GM19240 (cell line): ENCODE measurements around the gene SRGAP2B.
"Not testable (repeated sequence)": the region's sequence is repeated elsewhere in the genome, so short reads cannot be mapped to it uniquely, and the experiment has no call there.

Source experiments
- DNase-seq: peaks from one replicate; pipeline ENCODE4 v3.0.0; 2011; ENCODE audit warnings: low spot score; ENCODE audit not compliant: insufficient read length

SRGAP2B gene

GRCh38 chr1:144948390-144948789 lies 146.7 kb downstream of the SRGAP2B start:
- DNase-seq = not testable (repeated sequence)

DNA sequence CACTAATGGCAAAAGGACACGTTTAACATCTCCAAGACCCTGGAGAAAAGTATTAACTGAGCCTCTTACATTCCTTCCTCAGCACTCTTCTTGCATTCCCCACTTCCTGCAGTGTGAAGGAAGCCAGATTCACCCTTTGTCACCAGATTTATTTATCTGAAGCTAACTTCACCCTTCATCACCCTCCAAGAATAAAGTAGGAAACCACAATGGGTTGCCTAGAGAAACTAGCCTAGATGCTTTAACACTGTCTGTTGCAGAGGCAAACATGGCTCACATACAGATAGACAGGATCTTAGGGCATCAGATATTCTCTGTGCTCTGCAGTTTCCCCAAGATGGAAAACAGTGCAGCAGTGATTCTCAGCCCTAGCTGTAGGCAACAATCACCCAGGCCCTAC lies 147.6 kb downstream of the SRGAP2B start:
- DNase-seq = not testable (repeated sequence)

DNA sequence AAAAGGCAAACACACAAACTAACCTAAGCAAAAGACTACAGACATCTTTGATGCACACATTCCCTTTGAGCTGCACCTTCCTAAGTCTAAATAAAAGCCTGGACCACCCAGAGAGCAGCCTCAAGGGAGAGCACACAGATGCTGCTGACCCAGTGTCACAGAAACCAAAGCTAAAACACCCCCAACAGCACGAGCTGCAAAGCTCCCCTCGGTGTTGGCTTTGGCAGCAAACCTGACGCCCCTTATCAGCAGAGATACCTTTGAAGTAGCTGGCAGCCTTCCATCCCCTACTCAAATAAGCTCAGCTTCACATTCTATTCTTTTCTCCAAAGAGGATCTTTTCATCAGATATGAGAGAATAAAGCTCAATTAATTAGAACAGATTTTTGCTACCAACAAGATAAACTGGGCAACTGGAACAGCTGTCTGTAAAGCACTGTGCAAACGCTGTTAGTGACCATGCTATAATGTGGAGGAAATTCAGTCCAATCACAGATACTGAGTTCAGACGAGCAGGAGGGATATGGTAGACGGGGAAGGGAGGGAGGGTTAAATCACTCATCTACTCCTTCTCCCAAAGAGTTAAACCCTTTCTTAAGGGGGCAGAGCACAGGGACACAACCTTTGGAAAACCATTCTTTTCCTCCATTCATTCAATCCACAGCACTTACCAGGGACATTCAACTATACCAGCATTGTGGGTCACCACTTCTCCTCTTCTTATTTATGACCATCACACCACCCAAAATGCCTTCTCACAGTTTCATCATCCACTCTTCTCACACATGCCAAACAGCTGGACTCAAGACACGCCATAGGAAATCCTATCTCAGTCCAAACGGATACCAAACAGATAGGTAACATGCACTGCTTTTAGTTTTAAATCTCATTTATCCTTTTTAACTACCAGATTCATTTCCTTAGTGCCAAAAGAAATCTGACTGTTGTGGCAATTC lies 148.3 kb downstream of the SRGAP2B start:
- DNase-seq = not testable (repeated sequence)

GRCh38 chr1:144941710-144942109 lies 153.4 kb downstream of the SRGAP2B start:
- DNase-seq = not testable (repeated sequence)

GRCh38 chr1:144940054-144940453 lies 155.1 kb downstream of the SRGAP2B start:
- not testable (repeated sequence) for DNase-seq

DNA sequence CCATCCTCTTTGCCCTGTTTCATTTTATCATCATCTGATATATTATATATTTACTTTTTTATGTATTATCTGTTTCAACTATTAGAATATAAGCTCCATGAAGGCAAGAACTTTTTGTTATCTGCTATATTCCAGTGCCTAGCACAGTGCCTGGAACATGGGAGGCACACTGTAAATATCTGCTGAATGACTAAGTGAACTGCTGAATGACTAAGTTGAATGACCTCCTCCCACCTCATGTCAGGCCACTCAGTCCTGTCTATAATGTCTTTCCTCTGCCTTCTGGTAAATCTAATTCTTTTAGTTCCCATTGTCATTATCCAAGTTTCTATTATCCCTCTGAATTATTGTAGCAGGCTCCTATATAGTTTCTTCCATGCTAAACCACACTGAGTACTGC lies 156.5 kb downstream of the SRGAP2B start:
- DNase-seq = not testable (repeated sequence)

DNA sequence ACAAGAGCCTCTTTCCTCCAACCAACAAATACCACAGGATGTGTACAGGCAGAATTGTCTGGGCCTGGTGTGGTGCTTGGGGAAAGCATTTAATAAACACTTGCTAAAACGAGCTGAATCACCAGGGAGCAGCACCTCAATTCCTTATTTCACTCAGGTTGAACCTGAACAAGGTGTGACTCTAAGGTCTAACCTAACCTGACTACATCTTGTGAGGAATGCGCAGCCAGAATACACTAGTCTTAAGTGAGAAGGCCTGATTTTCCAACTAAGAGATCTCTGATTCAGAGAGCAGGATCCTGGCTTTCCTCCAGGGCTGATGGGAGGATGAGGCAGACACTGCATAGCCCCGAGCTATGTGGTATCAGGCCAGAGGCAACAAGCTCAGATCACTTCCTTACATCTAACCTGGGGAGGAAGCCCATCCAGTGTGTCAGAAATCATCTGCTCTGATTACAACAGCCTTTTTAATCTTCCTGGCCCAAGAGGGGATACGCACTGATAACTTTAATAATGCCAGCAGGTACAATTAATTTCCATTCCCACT lies 158.9 kb downstream of the SRGAP2B start:
- not testable (repeated sequence) for DNase-seq

DNA sequence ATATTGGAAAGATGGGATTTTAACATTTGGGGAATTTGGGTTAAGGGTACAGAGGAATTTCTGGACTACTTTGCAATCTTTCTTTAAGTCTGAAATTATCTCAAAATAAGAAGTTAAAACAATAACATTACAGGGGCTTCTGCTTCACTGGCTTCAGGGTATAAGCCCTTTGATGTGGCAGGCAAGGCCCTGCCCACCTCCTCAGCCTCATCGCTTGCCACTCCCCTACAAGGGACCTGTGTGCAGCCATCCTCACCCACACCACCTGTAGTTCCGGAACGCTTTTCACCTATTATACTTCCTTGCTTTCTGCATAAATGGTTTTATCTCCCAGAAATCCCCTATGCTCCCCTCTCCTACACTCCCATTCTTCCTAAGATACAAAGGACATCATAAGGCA lies 159.8 kb downstream of the SRGAP2B start:
- not testable (repeated sequence) for DNase-seq

DNA sequence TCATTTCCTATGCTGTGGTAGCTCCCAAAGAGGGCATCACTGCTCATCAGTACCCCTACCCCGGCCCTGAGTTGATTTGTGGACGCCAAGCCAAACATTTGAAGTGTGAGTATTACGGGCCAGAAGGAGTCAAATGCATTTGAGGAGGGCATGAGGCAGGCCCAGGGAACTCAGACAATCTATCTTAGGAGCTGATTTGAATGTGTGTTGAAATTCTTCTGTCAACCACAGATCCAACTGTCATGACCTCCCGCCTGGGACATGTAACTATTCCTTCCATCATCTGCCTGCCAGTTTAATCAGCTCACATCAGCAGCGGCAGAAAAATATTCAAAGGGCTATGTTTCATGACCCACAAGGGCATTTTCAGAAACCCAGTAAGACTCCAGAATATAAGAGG lies 162.1 kb downstream of the SRGAP2B start:
- DNase-seq = not testable (repeated sequence)

- DNase-seq = not testable (repeated sequence)
These were observed 163.0 kb downstream of the SRGAP2B start for GRCh38 chr1:144932153-144932552.

- DNase-seq = not testable (repeated sequence)
These were observed 163.6 kb downstream of the SRGAP2B start for GRCh38 chr1:144931553-144931952.

DNA sequence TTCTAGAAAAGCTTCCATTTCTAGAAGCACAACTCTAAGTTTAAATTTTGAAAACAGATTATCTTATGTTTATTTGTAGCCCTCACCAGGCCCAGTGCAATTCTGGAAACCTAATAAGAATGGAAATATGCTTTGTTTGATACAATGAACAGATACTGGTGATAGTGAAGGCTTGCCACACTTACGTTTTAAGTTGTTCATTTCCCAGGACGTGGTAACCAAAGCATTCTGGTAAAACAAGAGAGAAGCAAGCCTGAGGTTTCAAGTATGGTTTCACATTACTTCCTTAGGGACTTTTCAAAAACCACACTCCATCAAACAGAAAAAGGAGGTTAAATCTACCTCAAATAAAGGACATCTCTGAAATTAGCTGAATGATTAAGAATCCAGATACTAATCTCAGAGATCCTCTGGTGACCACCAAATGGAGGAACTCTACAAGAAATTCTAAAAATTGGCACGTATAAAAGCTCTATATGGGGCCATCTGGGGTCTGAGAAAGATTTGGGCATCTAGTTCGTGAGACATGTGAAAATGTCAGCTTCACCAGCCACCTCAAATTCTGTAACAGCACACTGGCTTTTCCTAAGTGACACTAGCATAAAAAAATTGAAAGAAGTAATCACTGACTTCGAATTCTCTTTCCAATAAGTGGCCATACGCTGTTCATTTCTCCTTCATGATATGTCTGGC lies 164.9 kb downstream of the SRGAP2B start:
- not testable (repeated sequence) for DNase-seq

DNA sequence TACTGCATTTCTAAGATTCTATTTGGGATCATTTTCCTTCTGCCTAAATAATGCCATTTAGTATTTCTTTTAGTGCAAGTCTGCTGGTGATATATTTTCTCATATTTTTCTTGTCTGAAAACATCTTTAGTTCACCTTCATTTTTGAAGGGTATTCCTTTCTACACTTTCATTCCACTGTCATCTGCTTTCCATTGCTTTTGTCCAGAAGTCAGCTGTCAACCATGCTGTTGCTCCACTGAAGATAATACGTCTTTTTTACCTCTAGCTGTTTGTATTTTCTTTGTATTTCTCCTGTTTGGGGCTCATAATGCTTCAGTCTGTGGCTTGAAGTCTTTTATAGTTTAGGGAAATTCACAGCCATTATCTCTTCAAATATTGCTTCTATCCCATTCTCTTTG lies 167.8 kb downstream of the SRGAP2B start:
- DNase-seq = not testable (repeated sequence)

- not testable (repeated sequence) for DNase-seq
These were observed 171.5 kb downstream of the SRGAP2B start for GRCh38 chr1:144923640-144924039.

DNA sequence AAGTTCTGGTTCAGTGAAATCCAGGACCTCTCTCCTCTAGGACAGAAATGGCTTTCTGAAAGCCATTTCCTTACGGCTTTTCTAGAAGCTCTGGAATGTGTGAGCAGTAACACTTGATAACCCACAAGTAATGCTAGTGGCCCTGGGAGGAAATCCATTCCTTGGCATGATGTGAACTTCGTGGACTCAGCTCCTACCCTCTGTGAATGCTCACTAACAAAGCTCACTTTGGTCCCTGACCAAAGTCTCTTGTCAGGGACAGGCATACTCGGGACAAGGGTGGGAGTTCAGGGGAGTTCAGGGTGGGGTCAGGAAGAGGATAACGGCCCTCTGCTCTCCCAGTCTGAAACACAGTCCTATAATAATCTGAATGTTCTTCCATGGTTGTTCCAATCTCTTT lies 172.3 kb downstream of the SRGAP2B start:
- DNase-seq = not testable (repeated sequence)

DNA sequence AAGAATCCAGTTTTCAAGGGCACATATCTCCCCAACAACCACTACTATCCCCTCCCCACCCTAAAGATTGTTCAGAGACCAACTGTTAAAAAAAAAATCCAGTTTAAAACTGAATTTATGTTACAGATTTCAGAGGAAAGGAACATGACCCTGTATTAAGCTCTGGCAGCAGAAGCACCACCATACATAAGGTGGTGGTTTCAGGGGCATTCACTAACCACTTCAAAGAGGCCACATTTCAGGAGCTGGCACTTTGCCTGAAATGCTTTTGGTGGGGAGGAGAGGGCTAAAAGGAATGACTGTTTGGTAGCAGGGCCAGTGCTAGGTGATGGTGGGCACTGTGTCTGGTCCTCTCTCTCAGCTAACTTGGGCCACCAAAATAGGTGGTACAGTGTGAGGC lies 176.0 kb downstream of the SRGAP2B start:
- not testable (repeated sequence) for DNase-seq

DNA sequence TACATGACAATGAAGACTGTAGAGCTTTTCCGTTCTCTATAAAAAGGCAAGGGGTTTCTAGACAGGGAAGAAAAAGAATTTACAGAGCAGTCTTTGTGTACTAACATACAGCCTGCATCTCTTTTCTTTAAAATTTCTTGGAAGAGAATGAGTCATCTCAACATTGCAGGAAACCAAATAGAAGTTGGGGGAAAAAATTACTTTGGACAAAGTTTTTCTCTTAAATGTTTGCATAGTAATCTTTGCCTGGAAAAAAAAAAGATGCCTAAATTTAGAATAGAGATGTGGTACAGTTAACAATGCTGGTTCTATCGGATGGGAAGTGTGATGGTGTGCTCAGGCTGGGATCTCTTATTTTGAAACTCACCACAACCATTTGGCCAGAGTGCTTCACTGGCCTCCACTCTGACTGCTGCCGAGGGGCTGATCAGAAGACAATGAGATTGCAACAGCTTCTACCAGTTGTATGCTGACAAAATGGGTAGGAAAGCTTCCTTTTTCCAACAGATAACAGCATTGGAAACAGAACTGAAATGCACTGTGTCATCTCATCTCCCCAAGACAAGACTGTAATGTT lies 177.0 kb downstream of the SRGAP2B start:
- not testable (repeated sequence) for DNase-seq

- DNase-seq = not testable (repeated sequence)
These were observed 177.7 kb downstream of the SRGAP2B start for GRCh38 chr1:144917154-144918026.

DNA sequence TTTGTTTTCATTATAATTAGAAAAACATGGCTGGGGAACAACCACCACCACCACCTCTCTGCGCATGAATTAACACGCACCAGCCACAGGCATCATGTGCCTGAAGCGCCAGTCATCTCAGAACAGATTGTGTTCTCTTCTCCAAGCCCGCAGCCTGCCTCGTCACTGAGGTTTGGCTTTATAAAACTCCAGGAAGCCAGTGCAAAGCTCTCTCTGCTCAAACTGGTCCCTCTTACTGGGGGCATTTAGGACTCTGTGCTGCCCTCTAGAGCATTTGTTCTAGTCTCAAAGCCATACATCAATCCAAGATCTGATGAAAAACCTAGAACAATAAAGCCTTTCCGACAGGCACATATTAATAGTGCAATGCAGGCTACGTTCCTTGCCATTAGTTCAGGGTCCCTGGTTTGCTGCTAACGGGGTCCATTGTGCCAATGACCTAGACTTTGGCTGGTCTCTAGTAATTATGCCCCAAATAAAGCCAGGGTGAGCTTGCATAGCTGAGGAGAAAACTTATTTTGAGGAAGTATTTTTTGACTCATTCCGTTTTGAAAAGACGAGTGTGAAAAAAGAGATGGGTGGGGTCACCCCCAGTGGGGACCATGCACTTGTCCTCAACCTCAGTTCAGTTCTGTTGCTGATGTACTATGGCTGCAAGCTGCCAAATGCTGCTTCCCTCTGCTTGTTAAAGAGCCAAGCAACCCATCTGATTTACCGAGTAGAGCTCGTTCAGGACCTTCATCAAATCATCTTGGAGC lies 181.0 kb downstream of the SRGAP2B start:
- DNase-seq = not testable (repeated sequence)

GRCh38 chr1:144913458-144913857 lies 181.7 kb downstream of the SRGAP2B start:
- DNase-seq = not testable (repeated sequence)
